ENCODE measurements around the gene MGMT. TPM values are rescaled to one million over a fixed set of nuclear protein-coding genes. Genes with fewer than 3 reads are reported as not detected.

The MGMT gene
- total RNA-seq (2021) (21.2 and 28.1 TPM in 2 replicates), Bru-seq, nascent RNA (percentile 56 among the genes with signal in this experiment), BruChase-seq, experiment 1, labeled RNA remaining after a 2-hour chase (percentile 52 among the genes with signal in this experiment), BruChase-seq, experiment 2, labeled RNA remaining after a 6-hour chase (percentile 40 among the genes with signal in this experiment)
- long read RNA-seq, transcript MGMT-201 (5 exons, 1,759 nt): major isoform, 60 of 70 reads
- long read RNA-seq, partial matches to known transcripts: 7 of 70 reads
- long read RNA-seq, other reads (novel, unspliced or antisense): 3 of 70 reads

- H3K79me2 ChIP-seq (ENCODE audit: low read depth): no peaks in the 10 kb centered on the region
- no peaks in the 10 kb centered on the region for H4K20me1 ChIP-seq (ENCODE audit: insufficient read depth)
- peak within 1 kb of the TSS; percentile 82 for H2AFZ ChIP-seq
- no peaks in the 10 kb centered on the region for H3K27me3 ChIP-seq (ENCODE audit: insufficient read depth, low read depth)
- BruUV-seq (replicated peaks): no TSS peak
- no peaks in the 10 kb centered on the region for H3K9me2 ChIP-seq (ENCODE audit: insufficient read depth)
- no peaks in the 10 kb centered on the region for H3K36me3 ChIP-seq (ENCODE audit: low read depth)
- H3K9me3 ChIP-seq (ENCODE audit: insufficient read depth, low read depth): no peaks in the 10 kb centered on the region
- peak within 1 kb of the TSS; percentile 83 for H3K4me2 ChIP-seq
- H3K27ac ChIP-seq: no peak within 1 kb of the TSS
- H3K4me3 ChIP-seq: peak within 1 kb of the TSS; percentile 63
- CTCF ChIA-PET: interaction anchor here (0.8 kb wide), 1 partner anchor 55 kb away, joined by 7 read pairs; no protein-coding TSS in a partner anchor
- TF ChIP-seq CTCF (conservative IDR thresholded peaks at IDR 0.05): no peak
- TF ChIP-seq EZH2 (IDR thresholded peaks at IDR 0.05; ENCODE audit: low read depth): no peak
- peak; percentile 47 to 84 for DNase-seq
- intact Hi-C loops (cut with micrococcal nuclease; ENCODE audit: unreplicated experiment): loop anchor here (10.0 kb wide), 1 partner anchor 68 kb away; no protein-coding TSS in a partner anchor
- 0 out of 2 replicates have a peak, but pooled peaks cover 3% of the 10 kb centered on the region for H3F3A ChIP-seq (ENCODE audit: insufficient read depth, low read depth)
- POLR2A ChIA-PET (ENCODE audit: unreplicated experiment): interaction anchor here (0.6 kb wide), 1 partner anchor 65 kb away, joined by 8 read pairs; no protein-coding TSS in a partner anchor
- peaks cover 15% of the 10 kb centered on the region for H3K4me1 ChIP-seq (replicated peaks; ENCODE audit: insufficient read depth)
Measured at GRCh38 chr10:129466703-129467358, at the start of gene MGMT. TSS of gene MGMT (plus strand) at chr10:129467241.

GRCh38 chr10:129417870-129418269, 49.2 kb upstream of the MGMT start:
- Histone ChIP-seq H3K27me3 (ENCODE audit: insufficient read depth, low read depth) (peaks cover 83% of the 10 kb centered on the region), H3K36me3 (ENCODE audit: low read depth) (no peaks in the 10 kb centered on the region), H3K9me3 (ENCODE audit: insufficient read depth, low read depth) (no peaks in the 10 kb centered on the region), H3K9me2 (ENCODE audit: insufficient read depth) (no peaks in the 10 kb centered on the region), H3F3A (ENCODE audit: insufficient read depth, low read depth) (no peaks in the 10 kb centered on the region), H3K79me2 (ENCODE audit: low read depth) (no peaks in the 10 kb centered on the region), H3K4me1 (replicated peaks; ENCODE audit: insufficient read depth) (no peaks in the 10 kb centered on the region), H4K20me1 (ENCODE audit: insufficient read depth) (no peaks in the 10 kb centered on the region), H3K4me3 (no peak overlapping the region), H3K4me2 (no peak overlapping the region), H2AFZ (no peak overlapping the region), H3K27ac (no peak overlapping the region)
- no TSS peak for BruUV-seq (replicated peaks)
- no peak for DNase-seq
- ChIA-PET CTCF (no interaction called here), POLR2A (ENCODE audit: unreplicated experiment) (no interaction called here)
- intact Hi-C loops (cut with micrococcal nuclease; ENCODE audit: unreplicated experiment): no loop called here
- TF ChIP-seq CTCF (conservative IDR thresholded peaks at IDR 0.05): no peak

GRCh38 chr10:129418496-129419225, 48.4 kb upstream of the MGMT start:
- ChIA-PET POLR2A (ENCODE audit: unreplicated experiment) (no interaction called here), CTCF (no interaction called here)
- Histone ChIP-seq H3K27ac (no peak overlapping the region), H3K9me3 (ENCODE audit: insufficient read depth, low read depth) (no peaks in the 10 kb centered on the region), H3K4me2 (no peak overlapping the region), H3K79me2 (ENCODE audit: low read depth) (no peaks in the 10 kb centered on the region), H3K9me2 (ENCODE audit: insufficient read depth) (no peaks in the 10 kb centered on the region), H3K4me1 (replicated peaks; ENCODE audit: insufficient read depth) (no peaks in the 10 kb centered on the region), H3K27me3 (ENCODE audit: insufficient read depth, low read depth) (peaks cover 81% of the 10 kb centered on the region), H2AFZ (no peak overlapping the region), H3F3A (ENCODE audit: insufficient read depth, low read depth) (no peaks in the 10 kb centered on the region), H3K36me3 (ENCODE audit: low read depth) (no peaks in the 10 kb centered on the region), H4K20me1 (ENCODE audit: insufficient read depth) (no peaks in the 10 kb centered on the region), H3K4me3 (no peak overlapping the region)
- no peak for TF ChIP-seq CTCF (conservative IDR thresholded peaks at IDR 0.05)
- intact Hi-C loops (cut with micrococcal nuclease; ENCODE audit: unreplicated experiment): no loop called here
- no TSS peak for BruUV-seq (replicated peaks)
- DNase-seq: no peak

Measured in PC-9 (cell line).